Measurements from ENCODE around the gene PEX5L. TPM values are rescaled to one million over a fixed set of nuclear protein-coding genes. Genes with fewer than 3 reads are reported as not detected.

PEX5L gene
- total and polyA plus RNA-seq, 11 donors, result 0.08 to 5.2 (median 0.22) TPM; not detected in 2

DNA sequence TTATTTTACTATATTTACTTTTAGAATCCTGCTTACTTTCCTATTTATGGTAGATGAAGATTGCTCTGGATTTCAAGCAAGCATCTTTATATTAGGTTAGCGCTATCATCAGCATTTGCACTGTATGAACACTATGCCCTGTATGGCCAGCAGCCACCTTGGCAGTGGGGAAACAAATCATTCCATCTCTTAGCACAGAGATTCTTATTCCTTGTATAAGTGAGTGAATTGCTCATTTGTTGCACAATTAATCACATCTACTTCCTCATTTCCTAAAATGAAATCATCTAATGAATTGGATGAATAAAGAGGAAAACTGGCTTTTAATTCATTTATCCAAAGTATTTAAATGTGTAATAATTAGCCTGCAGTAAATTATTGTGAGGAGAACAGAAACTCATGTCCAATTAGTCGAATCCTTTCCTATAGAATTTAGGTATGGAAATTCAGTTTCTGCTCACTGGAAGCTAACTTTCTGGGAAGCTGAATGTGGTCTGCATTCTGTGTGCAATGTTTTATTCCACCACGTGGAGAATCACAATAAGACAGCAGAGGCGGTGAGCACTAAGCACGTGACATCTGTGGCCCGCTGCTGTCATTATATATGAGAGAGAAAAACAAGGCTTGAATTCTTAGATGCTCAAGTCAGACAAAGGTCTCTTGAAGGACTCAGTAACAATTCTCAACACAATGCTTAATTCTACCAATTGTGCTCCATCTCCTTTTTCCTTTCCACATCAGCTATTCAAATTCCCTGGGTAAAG is 93.4 kb downstream of the PEX5L start:
- Histone ChIP-seq H3K9me3 (no peaks in the 10 kb centered on the region), H3K36me3 (no peaks in the 10 kb centered on the region), H3K4me1 (peaks cover 0 to 6% (median 0%) of the 10 kb centered on the region in 12 donors), H3K27me3 (peaks cover 0 to 20% (median 0%) of the 10 kb centered on the region in 9 donors), H3K27ac (no peak overlapping the region), H3K4me3 (no peak overlapping the region)
- intact Hi-C loops (cut with DNase I), result no loop called here
- ATAC-seq (no peak), DNase-seq (no peak)
- TF ChIP-seq, protein P1, sequence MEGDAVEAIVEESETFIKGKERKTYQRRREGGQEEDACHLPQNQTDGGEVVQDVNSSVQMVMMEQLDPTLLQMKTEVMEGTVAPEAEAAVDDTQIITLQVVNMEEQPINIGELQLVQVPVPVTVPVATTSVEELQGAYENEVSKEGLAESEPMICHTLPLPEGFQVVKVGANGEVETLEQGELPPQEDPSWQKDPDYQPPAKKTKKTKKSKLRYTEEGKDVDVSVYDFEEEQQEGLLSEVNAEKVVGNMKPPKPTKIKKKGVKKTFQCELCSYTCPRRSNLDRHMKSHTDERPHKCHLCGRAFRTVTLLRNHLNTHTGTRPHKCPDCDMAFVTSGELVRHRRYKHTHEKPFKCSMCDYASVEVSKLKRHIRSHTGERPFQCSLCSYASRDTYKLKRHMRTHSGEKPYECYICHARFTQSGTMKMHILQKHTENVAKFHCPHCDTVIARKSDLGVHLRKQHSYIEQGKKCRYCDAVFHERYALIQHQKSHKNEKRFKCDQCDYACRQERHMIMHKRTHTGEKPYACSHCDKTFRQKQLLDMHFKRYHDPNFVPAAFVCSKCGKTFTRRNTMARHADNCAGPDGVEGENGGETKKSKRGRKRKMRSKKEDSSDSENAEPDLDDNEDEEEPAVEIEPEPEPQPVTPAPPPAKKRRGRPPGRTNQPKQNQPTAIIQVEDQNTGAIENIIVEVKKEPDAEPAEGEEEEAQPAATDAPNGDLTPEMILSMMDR (IDR thresholded peaks at IDR 0.05), result no peak
- TF ChIP-seq POLR2A (IDR thresholded peaks at IDR 0.05), result no peak
- 72 to 81% (median 75%) methylated on average over 6 of the region's 6 CpGs for WGBS, 4 donors

DNA sequence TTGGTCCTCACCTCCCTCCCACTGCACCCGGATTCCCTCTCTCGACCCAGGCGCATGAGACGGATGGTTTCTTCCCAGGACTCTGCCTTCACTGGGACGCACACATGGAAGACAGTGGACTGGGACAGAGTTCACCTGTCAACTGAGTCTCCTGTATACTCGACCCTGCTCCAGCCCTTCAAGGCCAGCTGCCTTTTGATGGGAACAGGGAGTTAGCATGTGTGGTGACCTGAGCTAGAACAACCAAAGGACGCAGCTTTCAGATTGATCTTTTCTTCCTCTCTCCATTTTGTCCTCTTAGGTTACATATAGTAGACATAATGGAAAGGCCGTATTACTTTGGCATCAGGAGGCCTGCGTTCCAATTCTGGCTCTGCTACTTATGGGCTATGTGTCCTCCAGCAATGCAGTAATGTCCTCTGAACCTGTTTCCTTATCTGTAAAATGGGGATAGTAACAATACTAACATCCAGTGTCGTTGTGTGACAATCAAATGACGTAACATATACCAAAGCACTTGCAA is 94.1 kb downstream of the PEX5L start:
- Histone ChIP-seq H3K9me3 (no peaks in the 10 kb centered on the region), H3K4me1 (peaks cover 0 to 6% (median 0%) of the 10 kb centered on the region in 12 donors), H3K36me3 (no peaks in the 10 kb centered on the region), H3K27ac (no peak overlapping the region), H3K4me3 (peak overlapping the region in 8 of 12 donors; percentile 4 to 37 (median 26)), H3K27me3 (peaks cover 0 to 20% (median 0%) of the 10 kb centered on the region in 9 donors)
- intact Hi-C loops (cut with DNase I), result no loop called here
- 45 to 52% (median 49%) methylated on average over 11 of the region's 11 CpGs for WGBS, 4 donors
- no peak for TF ChIP-seq POLR2A (IDR thresholded peaks at IDR 0.05)
- TF ChIP-seq, protein P1 (IDR thresholded peaks at IDR 0.05), result no peak
- DNase-seq, result no peak
- peak in 2 of 4 donors; percentile 22 to 36 for ATAC-seq

DNA sequence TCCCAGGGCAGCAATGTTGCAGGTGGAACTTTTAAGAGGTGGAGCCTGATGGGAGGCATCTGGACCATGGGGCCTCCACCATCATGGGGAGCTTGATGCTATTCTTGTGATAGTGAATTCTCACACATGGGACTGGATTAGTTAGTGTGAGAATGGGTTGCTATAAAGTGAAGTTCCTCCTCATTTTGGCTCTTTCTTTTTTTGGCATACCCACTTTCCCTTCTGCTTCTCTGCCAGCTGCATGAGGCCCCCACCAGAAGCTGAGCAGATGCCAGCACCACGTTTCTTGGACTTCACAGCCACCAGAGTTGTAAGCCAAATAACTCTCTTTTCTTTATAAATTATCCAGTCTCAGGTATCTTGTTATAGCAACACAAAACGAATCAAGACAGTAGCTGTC is 101.0 kb downstream of the PEX5L start:
- Histone ChIP-seq H3K9me3 (peaks cover 0 to 2% (median 0%) of the 10 kb centered on the region in 12 donors), H3K36me3 (no peaks in the 10 kb centered on the region), H3K27me3 (peaks cover 0 to 7% (median 0%) of the 10 kb centered on the region in 9 donors), H3K4me3 (no peak overlapping the region), H3K27ac (no peak overlapping the region), H3K4me1 (no peaks in the 10 kb centered on the region)
- DNase-seq, result no peak
- WGBS, 4 donors, result 47 to 56% (median 48%) methylated on average over 2 of the region's 2 CpGs
- intact Hi-C loops (cut with DNase I), result loop anchor here in 1 of 10 donors (10.0 kb wide), 1 partner anchor 659 kb away; no protein-coding TSS in a partner anchor
- no peak for TF ChIP-seq POLR2A (IDR thresholded peaks at IDR 0.05)
- TF ChIP-seq, protein P1 (IDR thresholded peaks at IDR 0.05), result no peak
- no peak for ATAC-seq

DNA sequence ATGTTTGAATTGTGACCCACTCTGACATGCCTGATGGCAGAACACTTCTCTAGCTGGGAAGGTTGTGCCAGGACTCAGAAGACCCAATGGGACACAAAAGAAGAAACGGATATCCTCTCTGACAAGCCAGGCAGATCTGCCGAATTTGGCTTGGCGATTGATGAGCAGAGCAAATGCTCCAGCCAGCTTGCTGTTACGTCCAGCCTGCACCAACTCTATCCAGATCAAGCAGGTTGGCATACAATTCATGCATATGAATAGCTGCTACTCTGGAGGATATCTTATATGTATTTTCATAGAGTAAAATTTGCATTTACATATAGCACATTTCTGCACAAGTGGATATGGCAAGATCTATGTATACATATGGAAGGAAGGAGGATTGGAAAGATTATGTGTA is 102.8 kb downstream of the PEX5L start:
- no peaks in the 10 kb centered on the region for H3K36me3 ChIP-seq
- H3K27ac ChIP-seq, result no peak overlapping the region
- no peak for TF ChIP-seq POLR2A (IDR thresholded peaks at IDR 0.05)
- TF ChIP-seq, protein P1 (IDR thresholded peaks at IDR 0.05), result no peak
- no peaks in the 10 kb centered on the region for H3K27me3 ChIP-seq
- no peak overlapping the region for H3K4me3 ChIP-seq
- WGBS, 4 donors, result 73 to 91% (median 78%) methylated on average over 3 to 4 of the region's 4 CpGs
- ATAC-seq, result no peak
- no peaks in the 10 kb centered on the region for H3K4me1 ChIP-seq
- intact Hi-C loops (cut with DNase I), result loop anchor here in 1 of 10 donors (10.0 kb wide), 1 partner anchor 661 kb away; no protein-coding TSS in a partner anchor
- peaks cover 0 to 2% (median 0%) of the 10 kb centered on the region in 12 donors for H3K9me3 ChIP-seq
- no peak for DNase-seq

All from heart left ventricle (tissue), 16 donors.